Measurements from ENCODE around the gene RAB8A.

The RAB8A gene

GRCh38 chr19:16180611-16181010 is 68.9 kb downstream of the RAB8A start:
- DNase-seq (ENCODE audit: low read depth) = no peak

Data from CMK (cell line).